HCT116 (cell line): ENCODE measurements around the gene TEAD1. TPM values are rescaled to one million over a fixed set of nuclear protein-coding genes. Genes with fewer than 3 reads are reported as not detected.

Experiments
- ATAC-seq: fragments of 200-7000 bp; cut with Tn5 transposase; 2 replicates; pipeline ENCODE4 v1.9.1; 2020; ENCODE audit warnings: mild to moderate bottlenecking, moderate library complexity
- BruUV-seq: library from RNA; stranded (reverse); fragments of 400-500 nt; replicated peaks from 2 replicates; lab custom pipeline; 2021; lab: Mats Ljungman, UMichigan
- CTCF ChIA-PET: fragments of 300-600 bp; sonication (Branson Sonifier 250); formaldehyde crosslinking; loops from one replicate; lab custom pipeline; 2021; ENCODE audit warnings: antibody characterized with exemption; lab: Charles Lee
- POLR2A ChIA-PET: fragments of 300-600, 350-600 bp; sonication (Branson Sonifier 250); formaldehyde crosslinking; loops from one replicate; lab custom pipeline; 2021; ENCODE audit warnings: antibody characterized with exemption; lab: Charles Lee
- RAD21 ChIA-PET, 2 experiments: fragments of 300-600 bp; sonication (Branson Sonifier 250); formaldehyde crosslinking; loops; one replicate each; lab custom pipeline; 2023; ENCODE audit warnings: low total read pairs in 2 of 2; ENCODE audit not compliant: uncharacterized antibody in 2 of 2, unreplicated experiment in 2 of 2, low non-redundant PET in 1 of 2; lab: Charles Lee
- DNase-seq: peaks from one replicate; pipeline ENCODE4 v3.0.0-alpha.2; 2010; ENCODE audit warnings: low read depth, low spot score
- H2AFZ ChIP-seq: fragments of 200-600 bp; shearing (Covaris generic), sonication (generic); 2 replicates; pipeline ENCODE4 v1.6.1; 2017; ENCODE audit warnings: low read depth, mixed run types, mixed read lengths, antibody characterized with exemption, low read length; ENCODE audit not compliant: poor library complexity, severe bottlenecking
- H3K27ac ChIP-seq: 2 replicates; pipeline ENCODE4 v1.5.1; 2012; ENCODE audit warnings: low read depth, low read length
- H3K27me3 ChIP-seq: fragments of 200-600 bp; sonication (generic); 2 replicates; pipeline ENCODE4 v1.6.1; 2016; ENCODE audit warnings: mixed run types, low read length, mixed read lengths; ENCODE audit not compliant: insufficient read depth
- H3K36me3 ChIP-seq, 2 experiments: fragments of 200-500 bp in 1 of 2; fragments of 200-600 bp in 1 of 2; sonication (Bioruptor generic) in 1 of 2; sonication (generic) in 1 of 2; 2 replicates each; pipeline versions ENCODE4 v1.5.1 to v1.6.1; 2014 to 2016; ENCODE audit warnings: low read length in 2 of 2, inconsistent platforms in 1 of 2, mixed read lengths in 1 of 2, mixed run types in 1 of 2; ENCODE audit not compliant: insufficient read depth in 2 of 2, control insufficient read depth in 1 of 2
- H3K4me1 ChIP-seq, 2 experiments: fragments of 200-600 bp in 1 of 2; sonication (generic) in 1 of 2; 2 replicates each; pipeline versions ENCODE4 v1.5.1 to v1.6.1; 2012 to 2017; ENCODE audit warnings: low read length in 2 of 2, inconsistent platforms in 1 of 2, mild to moderate bottlenecking in 1 of 2, mixed read lengths in 1 of 2, mixed run types in 1 of 2, moderate library complexity in 1 of 2; ENCODE audit not compliant: insufficient read depth in 2 of 2, control insufficient read depth in 1 of 2
- H3K4me2 ChIP-seq: fragments of 200-600 bp; sonication (generic); 2 replicates; pipeline ENCODE4 v1.6.1; 2017; ENCODE audit warnings: mixed run types, low read length, mixed read lengths
- H3K4me3 ChIP-seq, 2 experiments: fragments of 200-600 bp in 1 of 2; sonication (generic) in 1 of 2; replicated peaks in 1 of 2; 2 replicates each; pipeline ENCODE4 v1.5.1; 2011 to 2016; ENCODE audit warnings: low read length in 2 of 2, control low read depth in 1 of 2, low read depth in 1 of 2, mild to moderate bottlenecking in 1 of 2, mixed read lengths in 1 of 2, mixed run types in 1 of 2
- H3K79me2 ChIP-seq: fragments of 200-600 bp; sonication (generic); 2 replicates; pipeline ENCODE4 v1.6.1; 2017; ENCODE audit warnings: mild to moderate bottlenecking, mixed run types, low read length, moderate library complexity, mixed read lengths; ENCODE audit not compliant: insufficient read depth
- H3K9ac ChIP-seq: fragments of 200-600 bp; sonication (generic); 2 replicates; pipeline ENCODE4 v1.6.1; 2016; ENCODE audit warnings: low read length, mixed read lengths
- H3K9me2 ChIP-seq: fragments of 200-600 bp; sonication (generic), shearing (Covaris generic); 2 replicates; pipeline ENCODE4 v1.6.1; 2017; ENCODE audit warnings: mixed run types, mild to moderate bottlenecking, moderate library complexity; ENCODE audit not compliant: insufficient read depth
- H3K9me3 ChIP-seq, 2 experiments: fragments of 200-500 bp in 1 of 2; fragments of 200-600 bp in 1 of 2; sonication (Bioruptor generic) in 1 of 2; sonication (generic) in 1 of 2; 2 replicates each; pipeline ENCODE4 v1.6.1; 2014 to 2017; ENCODE audit warnings: low read length in 2 of 2, mixed read lengths in 2 of 2, inconsistent platforms in 1 of 2, low read depth in 1 of 2, mild to moderate bottlenecking in 1 of 2, mixed run types in 1 of 2, moderate library complexity in 1 of 2; ENCODE audit not compliant: control insufficient read depth in 1 of 2, insufficient read depth in 1 of 2
- H4K20me1 ChIP-seq: fragments of 200-600 bp; sonication (generic), shearing (Covaris generic); 2 replicates; pipeline ENCODE4 v1.6.1; 2017; ENCODE audit warnings: mixed run types, mild to moderate bottlenecking, moderate library complexity; ENCODE audit not compliant: insufficient read depth
- CBX3 ChIP-seq: IDR thresholded peaks from 2 replicates; pipeline ENCODE4 v1.6.1; 2012; ENCODE audit warnings: low read depth
- CEBPB ChIP-seq: IDR thresholded peaks from 2 replicates; pipeline ENCODE4 v1.6.1; 2012; ENCODE audit warnings: low read depth
- ELF1 ChIP-seq: IDR thresholded peaks from 2 replicates; pipeline ENCODE4 v1.6.1; 2012; ENCODE audit warnings: low read depth, borderline replicate concordance
- EZH2 ChIP-seq: fragments of 200-600 bp; sonication (generic); IDR thresholded peaks from 2 replicates; pipeline ENCODE4 v1.6.1; 2017; ENCODE audit warnings: antibody characterized with exemption, mixed run types
- EZH2phosphoT487 ChIP-seq: fragments of 200-600 bp; IDR thresholded peaks from 2 replicates; pipeline ENCODE4 v1.6.1; 2018; ENCODE audit warnings: antibody characterized with exemption, borderline replicate concordance
- FOSL1 ChIP-seq: IDR thresholded peaks from 2 replicates; pipeline ENCODE4 v1.6.1; 2012; ENCODE audit warnings: low read depth
- JUND ChIP-seq: IDR thresholded peaks from 2 replicates; pipeline ENCODE4 v1.6.1; 2012
- MAX ChIP-seq: IDR thresholded peaks from 2 replicates; pipeline ENCODE4 v1.6.1; 2012
- RAD21 ChIP-seq: IDR thresholded peaks from 2 replicates; pipeline ENCODE4 v1.6.1; 2012; ENCODE audit warnings: low read depth, mild to moderate bottlenecking
- REST ChIP-seq: IDR thresholded peaks from 2 replicates; pipeline ENCODE4 v1.6.1; 2012; ENCODE audit warnings: low read depth
- SIN3A ChIP-seq: IDR thresholded peaks from 2 replicates; pipeline ENCODE4 v1.6.1; 2012; ENCODE audit warnings: low read depth
- SP1 ChIP-seq: IDR thresholded peaks from 2 replicates; pipeline ENCODE4 v1.6.1; 2012; ENCODE audit warnings: low read depth
- SRF ChIP-seq: IDR thresholded peaks from 2 replicates; pipeline ENCODE4 v1.6.1; 2012; ENCODE audit warnings: low read depth
- YY1 ChIP-seq: IDR thresholded peaks from 2 replicates; pipeline ENCODE4 v1.6.1; 2011; ENCODE audit warnings: low read length, low read depth, moderate library complexity, mild to moderate bottlenecking; ENCODE audit not compliant: insufficient replicate concordance; ENCODE audit errors: extremely low read depth
- ZBTB33 ChIP-seq: IDR thresholded peaks from 2 replicates; pipeline ENCODE4 v1.6.1; 2011; ENCODE audit warnings: mild to moderate bottlenecking, low read length, moderate library complexity; ENCODE audit not compliant: insufficient replicate concordance; ENCODE audit errors: extremely low read depth
- ZFX ChIP-seq: fragments of 450-650 bp; IDR thresholded peaks from 2 replicates; pipeline ENCODE4 v1.6.1; 2017
- intact Hi-C: fragments of 100-400 bp; cut with micrococcal nuclease; formaldehyde crosslinking; loops from 2 replicates; pipeline ENCODE4 v1.10.0; 2022
- total RNA-seq: library from RNA; stranded (reverse); gene quantifications from one replicate; pipeline ENCODE4 v1.2.1, GENCODE V29; 2021; ENCODE audit not compliant: unreplicated experiment

The TEAD1 gene
- total RNA-seq, 1 experiment from 2014 or later: 103 TPM

GRCh38 chr11:12625438-12626071 is 48.7 kb upstream of the TEAD1 start:
- H3K79me2 ChIP-seq: no peaks in the 10 kb centered on the region
- H3K4me1 ChIP-seq: no peaks in the 10 kb centered on the region
- no TSS peak for BruUV-seq
- intact Hi-C loops: no loop called here
- POLR2A ChIA-PET: no interaction called here
- no peak overlapping the region for H3K9ac ChIP-seq
- no peak for DNase-seq
- no peak overlapping the region for H3K27ac ChIP-seq
- no peak overlapping the region for H3K4me3 ChIP-seq
- TF ChIP-seq YY1: no peak
- no peak for TF ChIP-seq CBX3
- TF ChIP-seq SRF: no peak
- CTCF ChIA-PET: no interaction called here
- H4K20me1 ChIP-seq: no peaks in the 10 kb centered on the region
- no peak overlapping the region for H2AFZ ChIP-seq
- no peaks in the 10 kb centered on the region for H3K9me2 ChIP-seq
- H3K9me3 ChIP-seq: peaks cover 0 to 8% of the 10 kb centered on the region in 2 experiments; a peak in 3 of 4 replicates
- ATAC-seq: no peak
- no peaks in the 10 kb centered on the region for H3K27me3 ChIP-seq
- H3K4me2 ChIP-seq: no peak overlapping the region
- H3K36me3 ChIP-seq: no peaks in the 10 kb centered on the region
- RAD21 ChIA-PET: no interaction called here

GRCh38 chr11:12626616-12627015 is 47.6 kb upstream of the TEAD1 start:
- ChIA-PET CTCF (no interaction called here), POLR2A (no interaction called here), RAD21 (no interaction called here)
- Histone ChIP-seq H4K20me1 (no peaks in the 10 kb centered on the region), H2AFZ (no peak overlapping the region), H3K9me3 (peaks cover 0 to 8% of the 10 kb centered on the region in 2 experiments; a peak in 3 of 4 replicates), H3K27me3 (no peaks in the 10 kb centered on the region), H3K9ac (no peak overlapping the region), H3K4me1 (no peaks in the 10 kb centered on the region), H3K4me2 (no peak overlapping the region), H3K4me3 (no peak overlapping the region), H3K27ac (no peak overlapping the region), H3K79me2 (no peaks in the 10 kb centered on the region), H3K36me3 (no peaks in the 10 kb centered on the region), H3K9me2 (no peaks in the 10 kb centered on the region)
- ATAC-seq: no peak
- intact Hi-C loops: no loop called here
- no peak for DNase-seq
- BruUV-seq: no TSS peak
- TF ChIP-seq JUND (no peak), YY1 (no peak), SIN3A (no peak), REST (no peak), CEBPB (no peak), MAX (no peak), EZH2phosphoT487 (no peak), FOSL1 (no peak), ELF1 (no peak), ZBTB33 (no peak), EZH2 (no peak), ZFX (no peak), SP1 (no peak), RAD21 (no peak), CBX3 (no peak)
